Ramos (cell line): ENCODE data around the gene FANCE.

Experiments used
- in situ Hi-C: fragments of 300-500 bp; cut with MboI; formaldehyde crosslinking; loops from one replicate; pipeline ENCODE4 v1.14.3; 2022; ENCODE audit warnings: low sequenced_read_pairs; ENCODE audit not compliant: unreplicated experiment

The FANCE gene

GRCh38 chr6:35495258-35496035, 43.3 kb downstream of the FANCE start:
- in situ Hi-C loops: no loop called here

GRCh38 chr6:35496036-35496840, 44.1 kb downstream of the FANCE start:
- in situ Hi-C loops: no loop called here

GRCh38 chr6:35496841-35497570, 44.9 kb downstream of the FANCE start, which contains the start of gene TEAD3:
TSS of gene TEAD3 (minus strand) at chr6:35497079.
- in situ Hi-C loops: no loop called here

- in situ Hi-C loops: no loop called here
Observed at GRCh38 chr6:35497571-35498421, 45.7 kb downstream of the FANCE start.

- in situ Hi-C loops: no loop called here
Observed at GRCh38 chr6:35498422-35499067, 46.4 kb downstream of the FANCE start.

- in situ Hi-C loops: no loop called here
Observed at GRCh38 chr6:35499372-35499771, 47.2 kb downstream of the FANCE start.

GRCh38 chr6:35500782-35501181, 48.6 kb downstream of the FANCE start:
- in situ Hi-C loops: no loop called here

DNA sequence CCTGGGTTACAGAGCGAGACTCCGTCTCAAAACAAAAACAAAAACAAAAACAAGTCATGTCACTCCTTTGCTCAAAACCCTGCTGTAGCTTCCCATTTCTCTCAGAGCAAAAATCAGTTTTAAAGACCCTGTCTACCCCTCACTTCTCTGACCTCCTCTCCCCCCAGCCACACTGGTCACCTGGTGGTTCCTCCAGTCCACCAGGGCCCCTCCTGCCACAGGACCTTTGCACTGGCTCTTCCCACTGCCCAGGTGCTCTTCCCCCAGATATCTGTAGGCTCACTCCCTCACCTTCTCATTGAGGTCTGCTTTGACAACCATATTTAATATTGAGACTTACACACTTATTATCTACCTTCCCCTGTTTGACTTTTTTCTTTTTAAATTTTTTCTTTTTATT, 49.6 kb downstream of the FANCE start:
- in situ Hi-C loops: no loop called here

DNA sequence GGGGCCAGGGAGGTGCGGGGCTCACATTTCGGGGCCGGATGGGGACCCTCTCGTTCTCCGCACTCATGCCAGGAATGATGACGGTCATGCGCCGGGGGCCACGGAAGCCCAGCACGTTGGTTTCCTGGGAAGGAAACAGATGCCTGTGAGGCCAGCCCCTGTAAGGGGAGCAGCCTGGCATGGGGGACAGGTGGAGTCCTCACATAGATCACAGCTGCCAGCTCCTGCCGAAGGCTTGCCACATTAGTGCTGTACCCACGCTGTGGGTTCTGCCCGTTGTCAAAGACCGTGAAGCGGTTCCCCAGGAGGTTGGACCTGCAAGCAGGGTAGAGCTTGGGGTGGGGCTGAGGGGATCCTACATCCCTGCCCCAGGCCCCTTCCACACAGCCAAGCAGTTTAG, 51.4 kb downstream of the FANCE start:
- in situ Hi-C loops: no loop called here

- in situ Hi-C loops: no loop called here
Observed at GRCh38 chr6:35505999-35506412, 53.9 kb downstream of the FANCE start.

- in situ Hi-C loops: no loop called here
Observed at GRCh38 chr6:35506536-35506935, 54.4 kb downstream of the FANCE start.

GRCh38 chr6:35507221-35507620, 55.1 kb downstream of the FANCE start:
- in situ Hi-C loops: no loop called here

DNA sequence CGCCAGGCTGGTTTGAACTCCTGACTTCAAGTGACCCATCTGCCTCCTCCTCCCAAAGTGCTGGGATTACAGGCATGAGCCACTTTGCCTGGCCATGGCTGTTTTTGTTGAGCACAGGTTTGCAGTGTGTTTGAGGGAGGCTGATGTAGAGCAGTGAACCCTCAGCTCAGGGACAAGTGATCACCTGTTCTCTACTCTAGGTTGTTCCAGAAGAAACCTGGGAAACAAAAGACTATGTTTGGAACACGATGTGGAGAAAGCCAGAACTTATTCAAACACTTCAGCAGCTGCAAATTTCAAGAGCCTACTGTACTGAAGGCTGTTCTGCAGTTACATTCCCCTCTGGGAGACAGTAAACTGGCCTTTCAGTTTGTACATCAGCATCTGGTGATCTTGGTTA, 55.9 kb downstream of the FANCE start:
- in situ Hi-C loops: no loop called here

DNA sequence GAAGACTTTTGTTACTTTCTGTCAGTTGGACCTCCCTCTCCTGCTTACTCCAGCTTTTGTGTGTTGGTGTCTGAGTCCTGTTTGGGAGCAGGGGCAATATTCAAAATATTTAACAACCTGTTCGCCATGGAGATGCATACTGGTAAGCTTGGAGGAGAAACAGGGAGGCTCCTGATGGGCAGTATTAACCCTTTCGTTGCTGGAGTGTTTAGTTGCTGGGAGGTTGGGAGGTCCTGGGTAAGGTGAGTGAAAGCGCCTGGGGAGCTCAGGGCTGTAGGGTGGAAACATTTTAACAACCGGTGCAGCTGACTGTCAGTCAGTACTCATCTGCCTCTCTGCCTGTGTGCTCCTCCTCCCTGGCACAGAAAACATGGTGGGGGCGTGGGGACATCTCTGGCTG, 56.4 kb downstream of the FANCE start:
- in situ Hi-C loops: no loop called here

DNA sequence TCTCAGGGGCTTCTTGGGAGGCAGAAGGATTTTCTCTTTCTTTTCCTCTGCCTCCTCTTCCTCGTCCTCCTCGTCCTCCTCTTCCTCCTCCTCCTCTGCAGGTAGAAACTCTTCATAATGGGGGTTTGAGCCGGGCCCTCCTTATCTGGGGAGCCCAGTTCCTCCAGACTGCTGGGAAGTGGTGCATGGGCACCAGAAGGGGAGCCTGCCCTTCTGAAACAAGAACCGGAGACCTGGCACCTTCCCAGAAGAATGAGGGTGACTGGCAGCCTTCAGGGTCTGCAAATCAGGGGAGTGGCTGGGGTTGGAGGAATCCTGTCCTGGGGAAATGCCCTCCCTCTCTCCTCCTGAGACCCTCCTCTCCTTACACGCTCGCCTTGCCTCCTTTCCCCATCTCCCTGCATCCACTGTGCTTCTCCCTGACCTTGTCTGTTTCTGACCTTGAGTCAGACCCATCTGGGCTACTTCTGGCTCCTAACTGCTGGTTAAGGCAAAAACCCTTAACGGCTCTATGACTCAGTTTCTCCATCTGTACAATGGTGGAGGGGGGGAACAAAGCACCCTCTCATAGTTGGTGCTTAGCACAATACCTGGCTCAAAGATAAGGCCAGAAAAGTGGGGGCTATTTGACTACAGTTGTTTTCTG, 58.9 kb downstream of the FANCE start:
- in situ Hi-C loops: no loop called here

DNA sequence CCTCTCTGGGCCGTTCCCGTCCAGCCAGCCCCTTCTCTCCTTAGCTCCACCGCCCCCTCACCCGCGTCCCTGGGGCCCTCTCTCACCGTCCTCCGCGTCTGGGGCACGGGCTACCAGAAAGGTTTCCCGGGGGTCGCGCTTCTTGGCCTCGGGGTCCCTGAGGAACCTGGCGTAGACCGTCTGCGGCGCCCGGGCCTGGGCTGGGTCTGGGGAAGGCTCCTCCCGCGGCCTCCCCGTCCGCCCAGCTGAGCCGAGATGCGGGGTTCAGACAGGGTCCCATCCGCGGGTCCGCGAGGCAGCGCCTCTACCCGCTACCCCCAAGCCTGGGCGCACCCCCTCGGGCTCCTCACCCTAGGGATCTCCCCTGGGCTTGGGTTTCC, 59.4 kb downstream of the FANCE start:
- in situ Hi-C loops: no loop called here

GRCh38 chr6:35512006-35512405, 59.9 kb downstream of the FANCE start:
- in situ Hi-C loops: no loop called here

DNA sequence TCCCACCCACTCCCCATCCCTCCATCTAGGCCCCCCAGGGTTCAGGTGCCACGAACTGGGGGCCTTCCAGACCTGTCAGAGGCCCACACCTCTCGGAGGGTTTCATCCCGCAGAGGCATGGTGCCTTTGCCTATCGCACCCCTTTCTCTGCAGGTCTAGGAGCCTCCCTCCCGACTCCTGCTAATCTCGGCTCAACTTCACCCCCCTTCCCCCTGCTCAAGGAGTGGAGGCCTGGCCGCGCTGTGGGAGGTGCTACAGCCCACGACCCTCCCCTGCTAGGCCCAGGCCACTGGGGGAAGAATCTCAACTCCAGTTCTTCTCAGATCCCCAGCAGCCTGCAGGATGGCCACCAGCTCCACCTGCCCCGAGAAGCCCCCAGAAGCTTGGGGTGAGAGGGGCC, 60.6 kb downstream of the FANCE start, which contains the start of gene TULP1:
TULP1 (minus strand) TSS at position 157 of the 400 bp plus-strand sequence; CDS start at position 119, 38 bp downstream.
- in situ Hi-C loops: no loop called here

- in situ Hi-C loops: no loop called here
Observed at GRCh38 chr6:35514587-35514986, 62.4 kb downstream of the FANCE start.
